ENCODE data around the gene NDUFS8.
A peak's percentile ranks its signal among the peaks of the same experiment; 100 is the strongest.

Gene NDUFS8

GRCh38 chr11:68036717-68037239 is 6.3 kb downstream of the NDUFS8 start:
- no peak for DNase-seq (ENCODE audit: low spot score)

DNA sequence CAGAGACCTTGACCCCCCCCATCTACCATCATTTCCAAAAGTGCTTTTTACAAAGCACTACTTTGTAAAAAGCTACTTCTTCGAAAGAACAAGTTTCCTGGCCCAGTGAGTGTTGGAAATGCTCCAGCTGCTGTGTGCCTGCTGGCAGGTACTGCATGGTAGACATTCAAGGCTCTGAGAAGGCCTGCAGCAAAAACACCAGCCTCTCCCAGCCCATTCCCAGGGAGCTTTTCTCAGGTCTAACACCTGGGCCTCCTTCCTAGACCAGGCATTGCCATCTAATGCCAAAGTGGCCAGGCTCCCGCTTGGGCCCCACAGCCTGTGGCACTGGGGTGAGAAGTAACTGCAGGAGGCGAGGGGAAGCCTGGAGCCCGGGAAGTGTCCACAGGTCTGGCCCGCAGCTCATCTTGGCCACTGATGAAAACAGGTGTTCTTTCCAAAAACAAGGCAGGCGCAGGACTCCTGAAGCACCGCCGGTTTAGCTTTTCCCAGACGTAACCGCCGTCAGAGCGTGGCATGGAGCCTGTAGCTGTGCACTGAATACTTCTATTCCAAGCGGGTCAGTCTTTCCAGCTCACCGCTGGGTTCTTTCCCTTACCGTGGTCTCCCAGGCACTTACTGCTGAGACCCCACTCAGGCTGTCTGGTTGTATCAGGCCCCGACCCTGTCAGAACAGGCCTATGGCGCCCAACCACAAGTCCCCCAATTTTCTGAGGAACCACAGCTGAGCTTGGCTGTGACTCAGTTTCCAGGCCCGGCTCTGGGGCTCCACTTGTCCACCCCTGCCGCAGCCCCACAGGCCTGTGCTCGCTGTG is 7.1 kb downstream of the NDUFS8 start:
- DNase-seq (ENCODE audit: low spot score) = no peak

- DNase-seq (ENCODE audit: low spot score) = no peak
These were observed 7.8 kb downstream of the NDUFS8 start for GRCh38 chr11:68038226-68038717.

GRCh38 chr11:68038718-68039525 is 8.4 kb downstream of the NDUFS8 start, which contains the start of gene TCIRG1:
Gene TCIRG1 (plus strand): TSS chr11:68039025. CDS start chr11:68041272, 2,247 bp downstream.
- DNase-seq (ENCODE audit: low spot score) = no peak

DNA sequence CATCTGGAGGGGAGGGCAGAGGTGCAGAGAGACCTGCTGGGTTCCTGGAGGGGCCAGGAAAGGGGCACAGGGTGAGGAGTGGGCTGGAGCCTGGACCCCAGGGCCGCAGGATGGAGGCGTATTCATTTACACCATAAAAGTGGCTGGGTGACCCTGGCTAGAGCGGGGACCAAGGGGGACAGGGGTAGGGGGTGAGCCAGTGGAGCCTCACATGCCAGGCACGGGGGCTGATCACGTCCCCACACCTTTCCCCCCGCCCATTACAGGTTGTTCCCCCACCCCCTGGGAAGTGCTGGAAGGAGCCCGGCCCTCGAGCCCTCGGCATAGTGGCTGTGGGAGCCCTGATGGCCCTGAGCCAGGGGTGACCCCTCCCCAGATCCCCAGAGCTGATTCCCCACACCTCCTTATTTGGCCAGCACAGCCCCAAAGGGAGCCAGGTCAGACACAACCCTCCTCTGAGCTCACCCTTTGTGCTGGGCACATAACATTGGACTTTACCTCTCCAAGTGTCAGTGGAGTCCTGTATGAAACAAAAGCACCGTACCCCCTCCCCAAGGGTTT is 9.1 kb downstream of the NDUFS8 start:
- no peak for DNase-seq (ENCODE audit: low spot score)

DNA sequence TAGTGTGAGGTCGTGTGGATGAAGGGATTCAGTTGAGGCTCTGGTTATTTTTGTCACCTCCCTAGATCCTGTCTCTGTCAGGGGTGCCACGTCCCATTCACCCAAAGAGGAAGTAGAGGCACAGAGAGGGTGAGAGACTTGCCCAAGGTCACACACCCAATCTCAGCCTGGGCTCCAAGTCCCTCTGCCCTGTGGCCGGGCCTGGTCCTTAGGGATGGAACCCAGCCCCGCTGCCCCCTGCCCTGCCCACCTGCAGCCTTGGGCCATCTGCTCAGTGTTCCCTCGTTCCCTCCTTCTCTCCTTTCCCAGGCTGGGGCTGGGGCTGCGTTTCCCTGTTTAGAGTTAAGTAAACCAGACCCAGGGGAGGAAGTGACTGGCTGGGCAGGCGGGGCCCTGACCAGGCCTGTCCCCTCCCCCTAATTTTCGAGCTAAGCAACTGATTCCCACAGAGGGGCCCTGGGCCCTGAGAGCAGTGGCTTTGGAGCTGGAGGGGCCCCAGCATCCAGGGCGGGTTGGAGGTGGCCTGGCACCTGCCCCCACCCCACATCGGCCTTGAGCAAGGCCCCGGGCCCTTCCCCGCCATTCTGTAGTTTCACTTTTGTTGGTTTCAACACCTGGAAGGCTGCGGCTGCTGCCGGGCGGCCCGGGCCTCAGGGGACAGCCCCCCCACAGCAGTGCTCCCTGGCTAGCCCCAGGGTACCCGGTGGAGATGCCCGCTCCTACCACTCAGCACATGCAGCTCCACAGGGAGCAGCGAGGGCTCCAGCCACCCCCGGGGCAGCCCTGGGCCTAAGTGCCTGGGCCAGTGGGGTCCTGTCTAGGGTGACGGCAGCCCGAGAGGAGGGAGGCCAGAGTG is 9.8 kb downstream of the NDUFS8 start:
- DNase-seq (ENCODE audit: low spot score) = no peak

- no peak for DNase-seq (ENCODE audit: low spot score)
These were observed 10.6 kb downstream of the NDUFS8 start for GRCh38 chr11:68040957-68041591.

- DNase-seq (ENCODE audit: low spot score) = no peak
These were observed 11.2 kb downstream of the NDUFS8 start for GRCh38 chr11:68041617-68042218.

GRCh38 chr11:68042219-68043028 is 11.9 kb downstream of the NDUFS8 start:
- no peak for DNase-seq (ENCODE audit: low spot score)

GRCh38 chr11:68043029-68043348 is 12.5 kb downstream of the NDUFS8 start:
- no peak for DNase-seq (ENCODE audit: low spot score)

DNA sequence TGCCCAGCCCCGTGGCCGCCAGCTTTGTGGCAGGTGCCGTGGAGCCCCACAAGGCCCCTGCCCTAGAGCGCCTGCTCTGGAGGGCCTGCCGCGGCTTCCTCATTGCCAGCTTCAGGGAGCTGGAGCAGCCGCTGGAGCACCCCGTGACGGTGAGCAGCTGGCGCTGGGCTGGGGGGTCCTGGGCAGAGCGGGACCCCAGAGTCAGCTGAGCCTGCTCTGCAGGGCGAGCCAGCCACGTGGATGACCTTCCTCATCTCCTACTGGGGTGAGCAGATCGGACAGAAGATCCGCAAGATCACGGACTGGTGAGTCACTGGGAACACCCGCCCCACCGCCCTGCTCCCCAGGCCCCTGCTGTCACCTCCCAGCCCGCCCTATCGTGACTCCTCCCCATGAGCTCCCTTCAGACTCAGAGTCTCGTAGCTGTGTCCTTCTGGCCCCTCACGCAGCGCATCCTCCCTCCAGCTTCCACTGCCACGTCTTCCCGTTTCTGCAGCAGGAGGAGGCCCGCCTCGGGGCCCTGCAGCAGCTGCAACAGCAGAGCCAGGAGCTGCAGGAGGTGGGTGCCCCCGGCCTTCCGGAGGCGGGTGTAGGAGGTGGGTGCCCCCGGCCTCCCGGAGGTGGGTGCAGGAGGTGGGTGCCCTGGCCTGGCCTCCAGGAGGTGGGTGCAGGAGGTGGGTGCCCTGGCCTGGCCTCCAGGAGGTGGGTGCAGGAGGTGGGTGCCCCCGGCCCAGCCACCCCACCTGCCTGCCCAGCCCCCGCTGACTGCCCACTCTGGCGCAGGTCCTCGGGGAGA is 13.1 kb downstream of the NDUFS8 start:
- DNase-seq (ENCODE audit: low spot score) = no peak

DNA sequence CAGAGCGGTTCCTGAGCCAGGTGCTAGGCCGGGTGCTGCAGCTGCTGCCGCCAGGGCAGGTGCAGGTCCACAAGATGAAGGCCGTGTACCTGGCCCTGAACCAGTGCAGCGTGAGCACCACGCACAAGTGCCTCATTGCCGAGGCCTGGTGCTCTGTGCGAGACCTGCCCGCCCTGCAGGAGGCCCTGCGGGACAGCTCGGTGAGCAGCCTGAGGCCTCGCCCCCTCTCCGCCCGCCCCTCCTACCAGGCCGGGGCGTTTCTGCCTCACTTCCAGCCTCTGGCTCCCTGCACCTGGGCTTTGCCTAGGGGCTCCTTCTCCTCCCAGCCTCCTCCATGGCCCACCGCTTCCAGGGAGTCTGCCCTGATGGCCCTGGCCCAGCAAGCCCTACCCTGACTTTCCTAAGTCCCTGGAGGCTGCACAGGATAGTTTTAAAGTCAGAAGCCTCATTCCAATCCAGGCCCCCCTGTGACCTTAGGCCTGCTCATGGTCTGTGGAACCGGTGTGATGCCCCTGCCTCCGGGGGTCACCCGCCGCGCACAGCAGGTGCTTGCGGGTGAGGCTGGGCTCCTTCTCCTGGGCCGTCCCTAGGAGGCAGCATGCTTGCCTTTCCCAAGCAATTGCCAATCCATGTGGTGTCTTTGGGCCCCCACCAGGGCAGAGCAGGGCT is 13.8 kb downstream of the NDUFS8 start:
- DNase-seq (ENCODE audit: low spot score) = peak; percentile 37

DNA sequence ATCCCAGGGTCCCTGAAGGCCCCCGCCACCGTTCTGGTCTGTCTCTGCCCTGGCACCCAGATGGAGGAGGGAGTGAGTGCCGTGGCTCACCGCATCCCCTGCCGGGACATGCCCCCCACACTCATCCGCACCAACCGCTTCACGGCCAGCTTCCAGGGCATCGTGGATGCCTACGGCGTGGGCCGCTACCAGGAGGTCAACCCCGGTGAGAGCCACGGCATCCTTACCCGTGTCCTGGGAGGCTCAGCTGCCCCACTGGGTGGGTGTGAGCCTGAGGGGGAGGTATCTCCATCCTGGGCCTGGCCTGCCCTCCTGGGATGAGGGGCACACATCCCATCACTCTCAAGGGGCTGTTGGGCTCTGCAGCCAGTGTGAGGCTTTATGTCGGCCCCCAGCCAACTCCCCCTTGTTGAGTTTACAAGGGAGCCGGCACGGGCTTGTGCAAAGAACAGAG is 14.4 kb downstream of the NDUFS8 start:
- DNase-seq (ENCODE audit: low spot score) = peak; percentile 24

DNA sequence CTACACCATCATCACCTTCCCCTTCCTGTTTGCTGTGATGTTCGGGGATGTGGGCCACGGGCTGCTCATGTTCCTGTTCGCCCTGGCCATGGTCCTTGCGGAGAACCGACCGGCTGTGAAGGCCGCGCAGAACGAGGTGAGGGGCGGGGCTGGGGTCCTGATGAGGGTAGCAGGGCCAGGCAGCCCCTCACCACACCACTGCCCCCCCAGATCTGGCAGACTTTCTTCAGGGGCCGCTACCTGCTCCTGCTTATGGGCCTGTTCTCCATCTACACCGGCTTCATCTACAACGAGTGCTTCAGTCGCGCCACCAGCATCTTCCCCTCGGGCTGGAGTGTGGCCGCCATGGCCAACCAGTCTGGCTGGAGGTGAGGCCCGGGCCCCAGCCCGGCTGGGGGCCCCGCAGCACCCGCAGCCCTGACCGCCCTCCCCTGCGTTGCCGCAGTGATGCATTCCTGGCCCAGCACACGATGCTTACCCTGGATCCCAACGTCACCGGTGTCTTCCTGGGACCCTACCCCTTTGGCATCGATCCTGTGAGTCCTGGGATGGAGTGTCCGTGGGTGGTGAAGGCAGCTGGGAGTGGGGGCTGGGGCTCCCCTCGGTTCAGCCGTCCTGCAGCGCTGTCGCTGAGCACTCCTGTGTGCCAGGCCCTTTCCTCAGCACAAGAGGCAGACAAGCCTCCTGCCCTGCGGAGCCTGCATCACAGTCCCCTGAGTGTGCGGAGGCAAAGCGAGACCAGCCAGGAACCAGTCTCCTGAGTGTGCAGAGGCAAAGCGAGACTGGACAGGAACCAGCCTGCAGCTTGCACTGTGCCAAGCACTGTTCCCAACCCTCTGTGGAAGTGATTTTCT is 17.2 kb downstream of the NDUFS8 start:
- DNase-seq (ENCODE audit: low spot score) = peak; percentile 28

GRCh38 chr11:68048681-68049508 is 18.4 kb downstream of the NDUFS8 start:
- peak; percentile 35 for DNase-seq (ENCODE audit: low spot score)
